HG03108 (cell line): ENCODE results near the gene ACSF3.
"Not testable (repeated sequence)": the region's sequence is repeated elsewhere in the genome, so short reads cannot be mapped to it uniquely, and the experiment has no call there.

Experiments
- ATAC-seq: cut with Tn5 transposase; IDR thresholded peaks from one replicate; pipeline ENCODE4 v1.9.1; 2021; ENCODE audit warnings: moderate library complexity; ENCODE audit not compliant: unreplicated experiment

Gene ACSF3

GRCh38 chr16:89055894-89056555 lies 37.6 kb upstream of the ACSF3 start:
- ATAC-seq: no peak

- no peak for ATAC-seq
Observed at GRCh38 chr16:89056592-89056991, 37.1 kb upstream of the ACSF3 start.

GRCh38 chr16:89057738-89058137 lies 35.9 kb upstream of the ACSF3 start:
- ATAC-seq: no peak

GRCh38 chr16:89058812-89059211 lies 34.8 kb upstream of the ACSF3 start:
- no peak for ATAC-seq

- no peak for ATAC-seq
Observed at GRCh38 chr16:89060207-89060794, 33.4 kb upstream of the ACSF3 start.

GRCh38 chr16:89061086-89061485 lies 32.6 kb upstream of the ACSF3 start:
- ATAC-seq: no peak

- ATAC-seq: no peak
Observed at GRCh38 chr16:89061590-89062380, 31.9 kb upstream of the ACSF3 start.

GRCh38 chr16:89062389-89063345 lies 31.0 kb upstream of the ACSF3 start:
- no peak for ATAC-seq

- ATAC-seq: no peak
Observed at GRCh38 chr16:89063768-89064320, 29.8 kb upstream of the ACSF3 start.

- no peak for ATAC-seq
Observed at GRCh38 chr16:89064606-89065457, 28.8 kb upstream of the ACSF3 start.

GRCh38 chr16:89065458-89065822 lies 28.2 kb upstream of the ACSF3 start:
- ATAC-seq: no peak

GRCh38 chr16:89066721-89067120 lies 26.9 kb upstream of the ACSF3 start:
- no peak for ATAC-seq

GRCh38 chr16:89067677-89068443 lies 25.8 kb upstream of the ACSF3 start:
- ATAC-seq: no peak

GRCh38 chr16:89068814-89069616 lies 24.6 kb upstream of the ACSF3 start:
- ATAC-seq: not testable (repeated sequence)

GRCh38 chr16:89069920-89070319 lies 23.7 kb upstream of the ACSF3 start:
- no peak for ATAC-seq

- ATAC-seq: no peak
Observed at GRCh38 chr16:89070590-89070989, 23.1 kb upstream of the ACSF3 start.

- no peak for ATAC-seq
Observed at GRCh38 chr16:89071686-89072547, 21.7 kb upstream of the ACSF3 start.
